Esophagus squamous epithelium (tissue), 5 donors: ENCODE measurements around the gene C3orf22. TPM values are rescaled to one million over a fixed set of nuclear protein-coding genes. Genes with fewer than 3 reads are reported as not detected.

ENCODE experiments used
- DNase-seq: peaks from one replicate; lab custom pipeline; 2025; lab: John Stamatoyannopoulos, UW
- H3K27ac ChIP-seq, 4 donors: fragments of 200-600 bp; sonication (generic); one replicate each; pipeline ENCODE4 v1.5.1; 2016 to 2019; ENCODE audit warnings: mild to moderate bottlenecking in 1 of 4
- H3K27me3 ChIP-seq, 4 donors: fragments of 200-600 bp; sonication (generic); 1 replicate in 3 of 4; 2 replicates in 1 of 4; pipeline versions ENCODE4 v1.5.1 to v1.6.0; 2017 to 2021; ENCODE audit warnings: antibody characterized with exemption in 1 of 4
- H3K36me3 ChIP-seq, 3 donors: fragments of 200-600 bp; sonication (generic); one replicate each; pipeline ENCODE4 v1.5.1; 2016 to 2019
- H3K4me1 ChIP-seq, 3 donors: fragments of 200-600 bp; sonication (generic); one replicate each; pipeline ENCODE4 v1.5.1; 2017 to 2019
- H3K4me3 ChIP-seq, 4 donors: fragments of 200-600 bp; sonication (generic); 1 replicate in 3 of 4; 2 replicates in 1 of 4; pipeline ENCODE4 v1.5.1; 2016 to 2019; ENCODE audit warnings: mild to moderate bottlenecking in 2 of 4, moderate library complexity in 1 of 4
- H3K9me3 ChIP-seq, 3 donors: fragments of 200-600 bp; sonication (generic); one replicate each; pipeline ENCODE4 v1.5.1; 2016 to 2019
- POLR2A ChIP-seq, 4 donors: fragments of 450-650 bp; IDR thresholded peaks; one replicate each; pipeline ENCODE4 v1.6.1; 2017; ENCODE audit warnings: antibody characterized with exemption in 4 of 4, mild to moderate bottlenecking in 4 of 4, moderate library complexity in 3 of 4
- WGBS, 2 donors: methylation state at CpG; one replicate each; pipeline ENCODE4 v1.1.5; 2018; 5-methylcytosine and 5-hydroxymethylcytosine counted together
- intact Hi-C: fragments of 100-400 bp; cut with DNase I; formaldehyde crosslinking; loops from one replicate; pipeline ENCODE4 v1.15.0; 2022
- total RNA-seq, 4 donors: library from RNA; depleted of rRNA; stranded (reverse); fragments of >200 nt; gene quantifications; one replicate each; pipeline ENCODE4 v1.1.0, GENCODE V29; 2016
- TF ChIP-seq, protein P1 (sequence below), 6 experiments: fragments of 450-650 bp in 4 of 6; fragments of 200-600 bp in 2 of 6; sonication (generic) in 2 of 6; IDR thresholded peaks; one replicate each; pipeline ENCODE4 v1.5.1; 2016 to 2019; ENCODE audit warnings: antibody characterized with exemption in 6 of 6, mild to moderate bottlenecking in 4 of 6, moderate library complexity in 4 of 6
- donor health status: DM: yes; HTN: yes; CAD: no.

C3orf22 gene
- total RNA-seq, 4 donors from 2014 or later, result not detected

DNA sequence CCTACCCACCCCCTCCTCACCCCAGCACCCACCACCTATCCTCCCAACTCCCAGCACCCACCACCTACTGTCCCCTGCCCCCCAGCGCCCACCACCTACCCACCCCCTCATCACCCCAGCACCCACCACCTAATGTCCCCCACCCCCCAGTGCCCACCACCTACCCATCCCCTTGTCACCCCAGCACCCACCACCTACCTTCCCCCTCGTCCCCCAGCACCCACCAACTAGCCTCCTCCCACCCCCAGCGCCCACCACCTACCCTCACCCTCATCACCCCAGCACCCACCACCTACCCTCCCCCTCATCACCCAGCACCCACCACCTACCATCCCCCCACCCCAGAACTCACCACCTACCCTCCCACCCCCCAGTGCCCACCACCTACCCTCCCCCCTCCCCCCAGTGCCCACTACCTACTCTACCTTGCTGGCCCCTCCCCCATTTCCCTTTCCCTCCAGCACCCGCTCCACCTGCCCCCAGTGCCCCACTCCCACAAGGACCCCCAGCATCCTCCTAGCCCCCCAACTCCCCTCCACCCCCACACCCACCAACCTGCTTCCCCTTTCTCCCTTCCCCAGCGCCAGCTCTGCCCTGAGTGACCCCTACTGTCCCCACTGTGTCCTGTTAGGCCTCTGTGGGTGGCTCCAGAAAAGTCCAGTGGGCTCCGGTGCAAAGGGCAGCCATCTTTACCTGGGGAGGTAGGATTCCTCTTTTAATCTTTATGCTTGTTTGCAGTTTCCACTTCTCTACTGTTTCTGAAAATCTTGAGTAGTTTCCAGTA lies 42.4 kb downstream of the C3orf22 start:
- H3K36me3 ChIP-seq, result no peaks in the 10 kb centered on the region
- H3K9me3 ChIP-seq, result no peaks in the 10 kb centered on the region
- intact Hi-C loops, result no loop called here
- H3K27me3 ChIP-seq, result peaks cover 0 to 26% (median 0%) of the 10 kb centered on the region in 4 donors
- WGBS, 2 donors, result 57 to 83% methylated on average over 1 of the region's 6 CpGs
- TF ChIP-seq, protein P1, sequence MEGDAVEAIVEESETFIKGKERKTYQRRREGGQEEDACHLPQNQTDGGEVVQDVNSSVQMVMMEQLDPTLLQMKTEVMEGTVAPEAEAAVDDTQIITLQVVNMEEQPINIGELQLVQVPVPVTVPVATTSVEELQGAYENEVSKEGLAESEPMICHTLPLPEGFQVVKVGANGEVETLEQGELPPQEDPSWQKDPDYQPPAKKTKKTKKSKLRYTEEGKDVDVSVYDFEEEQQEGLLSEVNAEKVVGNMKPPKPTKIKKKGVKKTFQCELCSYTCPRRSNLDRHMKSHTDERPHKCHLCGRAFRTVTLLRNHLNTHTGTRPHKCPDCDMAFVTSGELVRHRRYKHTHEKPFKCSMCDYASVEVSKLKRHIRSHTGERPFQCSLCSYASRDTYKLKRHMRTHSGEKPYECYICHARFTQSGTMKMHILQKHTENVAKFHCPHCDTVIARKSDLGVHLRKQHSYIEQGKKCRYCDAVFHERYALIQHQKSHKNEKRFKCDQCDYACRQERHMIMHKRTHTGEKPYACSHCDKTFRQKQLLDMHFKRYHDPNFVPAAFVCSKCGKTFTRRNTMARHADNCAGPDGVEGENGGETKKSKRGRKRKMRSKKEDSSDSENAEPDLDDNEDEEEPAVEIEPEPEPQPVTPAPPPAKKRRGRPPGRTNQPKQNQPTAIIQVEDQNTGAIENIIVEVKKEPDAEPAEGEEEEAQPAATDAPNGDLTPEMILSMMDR (IDR thresholded peaks at IDR 0.05), result no peak
- no peak for TF ChIP-seq POLR2A (IDR thresholded peaks at IDR 0.05)
- no peak overlapping the region for H3K27ac ChIP-seq
- H3K4me3 ChIP-seq, result no peak overlapping the region
- DNase-seq, result no peak
- peaks cover 0 to 17% (median 0%) of the 10 kb centered on the region in 3 donors for H3K4me1 ChIP-seq

DNA sequence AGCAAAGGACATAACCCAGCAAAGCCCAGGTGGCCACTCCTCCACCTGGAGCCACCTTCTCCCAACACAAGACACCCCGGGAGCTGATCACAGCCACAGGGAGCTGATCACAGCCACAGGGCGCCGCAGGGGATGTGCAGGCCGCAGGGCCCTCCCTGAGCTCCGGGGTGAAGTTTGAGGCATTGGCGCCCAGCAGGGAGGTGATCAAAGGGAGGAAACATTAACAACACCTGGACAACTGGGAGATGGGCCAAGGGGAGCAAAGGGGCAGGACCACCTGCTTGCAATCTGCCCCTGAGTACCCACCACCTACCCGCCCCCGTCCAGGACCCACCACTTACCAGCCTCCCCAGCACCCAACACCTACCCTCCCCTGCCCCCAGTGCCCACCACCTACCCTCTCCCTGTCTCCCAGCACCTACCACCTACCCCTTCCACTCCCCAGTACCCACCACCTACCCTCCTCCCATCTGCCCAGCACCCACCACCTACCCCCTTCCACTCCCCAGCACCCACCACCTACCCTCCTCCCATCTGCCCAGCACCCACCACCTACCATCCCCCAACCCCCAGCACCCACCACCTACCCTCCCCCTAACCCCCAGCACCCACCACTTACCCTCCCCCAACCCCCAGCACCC lies 43.5 kb downstream of the C3orf22 start:
- TF ChIP-seq, protein P1 (IDR thresholded peaks at IDR 0.05), result no peak
- no peak for TF ChIP-seq POLR2A (IDR thresholded peaks at IDR 0.05)
- intact Hi-C loops, result no loop called here
- no peak overlapping the region for H3K27ac ChIP-seq
- H3K4me1 ChIP-seq, result peaks cover 0 to 21% (median 1%) of the 10 kb centered on the region in 3 donors
- H3K27me3 ChIP-seq, result peaks cover 0 to 23% (median 0%) of the 10 kb centered on the region in 4 donors
- no peak overlapping the region for H3K4me3 ChIP-seq
- DNase-seq, result no peak
- H3K9me3 ChIP-seq, result no peaks in the 10 kb centered on the region
- WGBS, 2 donors, result 71 to 92% methylated on average over 1 to 5 of the region's 8 CpGs
- no peaks in the 10 kb centered on the region for H3K36me3 ChIP-seq

DNA sequence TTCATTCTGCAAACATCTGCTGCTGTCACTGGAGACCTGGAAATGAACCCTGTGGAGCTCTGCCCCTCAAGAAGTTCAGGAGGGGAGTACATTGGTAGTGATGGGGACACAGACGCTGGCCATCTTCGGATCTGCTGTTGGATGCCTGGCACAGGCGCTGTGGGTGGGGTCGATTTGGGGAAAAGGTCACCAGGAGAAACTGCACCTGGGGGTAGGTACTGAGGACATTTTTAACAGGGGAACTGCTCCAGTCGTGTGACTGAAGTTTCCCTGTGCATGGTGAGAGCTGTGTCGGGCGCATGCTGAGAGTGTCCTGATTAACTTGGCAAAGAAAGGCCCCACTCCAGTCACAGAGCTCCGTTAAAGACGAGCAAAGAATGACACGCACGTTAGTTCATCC lies 44.6 kb downstream of the C3orf22 start:
- peaks cover 0 to 17% (median 0%) of the 10 kb centered on the region in 4 donors for H3K27me3 ChIP-seq
- TF ChIP-seq, protein P1 (IDR thresholded peaks at IDR 0.05), result no peak
- no peak for TF ChIP-seq POLR2A (IDR thresholded peaks at IDR 0.05)
- H3K4me1 ChIP-seq, result peaks cover 0 to 29% (median 3%) of the 10 kb centered on the region in 3 donors
- no peak overlapping the region for H3K4me3 ChIP-seq
- no peak overlapping the region for H3K27ac ChIP-seq
- no peaks in the 10 kb centered on the region for H3K9me3 ChIP-seq
- no peaks in the 10 kb centered on the region for H3K36me3 ChIP-seq
- intact Hi-C loops, result no loop called here
- WGBS, 2 donors, result 90 to 91% methylated on average over 10 to 11 of the region's 11 CpGs
- no peak for DNase-seq

- no peak overlapping the region for H3K27ac ChIP-seq
- no peak for DNase-seq
Measured at GRCh38 chr3:126512916-126513650, 45.6 kb downstream of the C3orf22 start.

More at GRCh38 chr3:126512916-126513650, 45.6 kb downstream of the C3orf22 start:
- no peaks in the 10 kb centered on the region for H3K36me3 ChIP-seq
- intact Hi-C loops, result no loop called here
- TF ChIP-seq POLR2A (IDR thresholded peaks at IDR 0.05), result no peak
- TF ChIP-seq, protein P1 (IDR thresholded peaks at IDR 0.05), result no peak
- peaks cover 0 to 29% (median 3%) of the 10 kb centered on the region in 3 donors for H3K4me1 ChIP-seq
- WGBS, 2 donors, result 44 to 45% methylated on average over 5 to 7 of the region's 12 CpGs
- H3K4me3 ChIP-seq, result no peak overlapping the region
- H3K9me3 ChIP-seq, result no peaks in the 10 kb centered on the region
- H3K27me3 ChIP-seq, result peaks cover 0 to 11% (median 0%) of the 10 kb centered on the region in 4 donors
